NOMO-1 (cell line): ENCODE measurements around the gene STRN4.

ENCODE experiments used
- DNase-seq, 2 experiments: peaks; one replicate each; lab custom pipeline; 2025; ENCODE audit not compliant: unreplicated experiment in 2 of 2; lab: John Stamatoyannopoulos, UW

STRN4 gene

DNA sequence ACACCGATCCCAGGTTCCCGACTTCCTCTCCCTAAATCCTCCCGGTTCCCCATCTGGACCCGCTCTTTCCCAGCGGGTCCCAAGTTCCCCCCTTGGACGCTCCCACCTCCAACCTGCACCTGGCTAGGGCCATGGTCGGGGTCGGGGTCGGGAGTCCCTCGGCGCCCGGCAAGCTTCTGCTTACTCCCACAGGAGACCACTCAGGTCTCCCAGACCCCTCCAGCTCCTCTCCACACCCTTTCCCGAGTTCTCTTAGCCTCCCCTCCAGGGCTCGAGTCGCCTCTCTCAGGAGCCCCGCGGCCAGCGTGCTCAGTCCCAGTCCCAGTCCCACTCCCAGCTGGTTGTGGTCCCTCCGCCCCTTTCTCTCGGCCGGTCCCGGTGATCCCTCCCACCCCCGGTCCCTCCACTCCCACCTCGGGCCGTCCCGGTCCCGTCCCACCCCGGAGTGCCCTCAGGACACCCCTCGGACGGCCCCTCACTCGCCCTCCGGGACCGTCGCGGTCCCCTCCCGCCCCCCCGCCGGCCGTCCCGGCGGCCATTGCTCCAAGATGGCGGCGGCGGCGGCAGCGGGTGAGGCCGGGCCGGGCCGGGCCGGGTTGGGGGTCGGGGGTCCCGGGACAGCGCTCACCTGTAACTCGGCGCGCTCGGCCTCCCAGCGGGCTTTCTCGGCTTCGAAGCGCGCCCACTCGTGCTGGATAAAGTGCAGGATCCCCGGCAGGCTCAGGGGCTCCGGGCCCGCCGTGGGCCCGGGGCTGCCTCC, 549 bp downstream of the STRN4 start, which contains the start of gene FKRP:
Gene FKRP (plus strand): TSS at position 537 of the 760 bp plus-strand sequence. CDS start 9,394 bp downstream, outside the sequence.
- DNase-seq, result no peak

DNA sequence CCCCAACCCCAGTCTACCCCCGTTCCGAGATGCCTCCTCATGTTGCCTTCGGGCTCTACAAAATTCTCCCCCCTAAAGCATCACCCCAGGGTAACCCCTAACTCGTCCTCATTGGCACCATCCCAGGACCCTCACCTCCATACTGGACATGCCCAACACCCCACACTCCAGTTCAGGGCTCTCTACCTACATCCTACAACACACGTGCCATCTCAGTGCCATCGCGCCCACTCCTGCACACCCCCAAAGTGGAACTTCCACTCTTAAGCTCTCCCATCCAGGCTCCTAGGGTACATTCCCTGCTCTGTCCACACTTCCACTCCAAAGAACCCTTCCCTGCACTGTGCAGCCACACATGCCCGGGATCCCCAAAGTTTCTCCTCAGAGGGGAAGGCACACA, 1.2 kb downstream of the STRN4 start:
- DNase-seq, result no peak

- DNase-seq, result no peak
Measured at GRCh38 chr19:46744005-46744691, 2.1 kb downstream of the STRN4 start.

- no peak for DNase-seq
Measured at GRCh38 chr19:46742926-46743480, 3.2 kb downstream of the STRN4 start.

GRCh38 chr19:46741447-46741846, 4.8 kb downstream of the STRN4 start:
- no peak for DNase-seq

- no peak for DNase-seq
Measured at GRCh38 chr19:46739290-46739771, 6.9 kb downstream of the STRN4 start.

DNA sequence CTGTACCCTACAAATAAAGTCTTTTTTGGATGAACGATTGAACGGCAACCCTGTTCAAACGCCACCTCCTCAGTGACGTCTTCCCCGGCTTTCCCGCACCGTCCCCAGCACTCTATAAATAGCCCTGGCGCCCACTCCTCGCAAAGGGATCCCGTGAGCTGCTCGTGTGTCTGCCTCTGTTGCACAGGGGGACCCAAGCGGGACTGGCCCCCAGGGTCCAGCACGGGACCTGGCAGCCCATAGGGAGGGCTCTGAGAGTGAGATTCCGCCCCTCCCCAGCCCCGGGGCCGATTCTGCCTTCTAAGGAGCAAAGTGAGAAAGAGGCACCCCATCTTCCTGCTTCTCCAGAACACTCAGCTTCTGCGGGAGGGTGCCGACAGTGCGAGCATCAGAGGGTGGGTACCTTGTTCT, 8.5 kb downstream of the STRN4 start:
- DNase-seq, result no peak

- DNase-seq, result no peak
Measured at GRCh38 chr19:46737298-46737654, 9.0 kb downstream of the STRN4 start.

- no peak for DNase-seq
Measured at GRCh38 chr19:46736531-46737297, 9.5 kb downstream of the STRN4 start.

- DNase-seq, result peak; percentile 81 to 85
Measured at GRCh38 chr19:46733690-46734292, 12.5 kb downstream of the STRN4 start.

- peak; percentile 80 to 85 for DNase-seq
Measured at GRCh38 chr19:46732966-46733689, 13.1 kb downstream of the STRN4 start.

DNA sequence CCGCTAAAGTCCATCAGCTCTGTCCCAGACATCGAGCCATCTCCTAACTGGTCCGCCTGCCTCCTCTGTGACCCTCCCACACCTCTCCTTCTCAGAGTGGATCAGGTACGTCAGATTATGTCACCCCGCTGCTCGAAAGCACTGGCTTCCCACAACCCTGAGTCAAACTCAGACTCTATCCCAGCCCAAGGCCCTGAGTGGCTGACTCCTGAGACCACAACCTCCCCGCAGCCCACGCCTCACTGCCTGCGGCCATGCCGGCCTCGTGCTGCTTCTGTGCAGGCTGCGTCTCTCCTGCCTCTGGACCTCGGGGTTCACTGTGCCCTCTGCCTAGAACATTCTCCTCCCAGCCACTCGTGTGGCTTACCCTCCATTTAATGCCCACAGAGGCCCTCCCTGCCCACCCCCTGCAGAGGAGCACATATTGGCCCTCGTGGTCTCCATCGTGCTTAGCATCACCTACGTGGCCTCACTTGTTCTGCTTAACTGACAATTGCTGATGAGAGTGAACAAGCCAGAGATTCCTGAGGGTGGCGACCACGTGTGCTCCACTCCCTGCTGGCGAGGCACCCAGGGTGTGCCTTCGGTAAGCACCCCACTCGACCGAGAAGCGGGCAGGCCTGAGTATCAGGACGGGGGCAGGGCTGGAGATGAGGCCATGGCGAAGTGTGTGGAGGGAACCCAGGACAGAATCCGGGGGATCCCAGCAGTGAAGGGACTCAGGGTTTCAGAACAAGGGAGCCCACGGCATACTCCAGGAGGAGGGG, 13.9 kb downstream of the STRN4 start:
- DNase-seq, result no peak

DNA sequence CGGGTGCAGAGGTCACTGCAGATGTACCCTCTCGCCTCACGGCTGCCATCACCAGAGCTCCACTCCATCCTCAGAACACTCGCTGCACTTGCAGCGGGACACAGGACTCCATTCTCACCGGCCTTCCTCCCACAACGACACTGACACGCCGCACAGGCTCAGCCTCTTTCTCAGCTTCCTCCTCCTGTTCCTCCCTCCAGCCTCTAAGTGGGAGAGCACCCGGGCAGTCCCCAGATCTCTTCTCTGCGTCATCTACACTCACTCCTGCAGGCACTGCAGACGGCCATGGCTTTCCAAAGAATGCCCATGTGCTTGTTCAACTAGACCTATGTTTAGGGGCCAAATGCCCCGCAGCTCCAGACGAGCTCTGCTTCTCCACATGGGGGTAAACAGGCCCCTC, 14.7 kb downstream of the STRN4 start:
- DNase-seq, result peak; percentile 20 to 26

- DNase-seq, result peak; percentile 88 to 89
Measured at GRCh38 chr19:46731007-46731501, 15.2 kb downstream of the STRN4 start.

- DNase-seq, result no peak
Measured at GRCh38 chr19:46730595-46730994, 15.7 kb downstream of the STRN4 start.

DNA sequence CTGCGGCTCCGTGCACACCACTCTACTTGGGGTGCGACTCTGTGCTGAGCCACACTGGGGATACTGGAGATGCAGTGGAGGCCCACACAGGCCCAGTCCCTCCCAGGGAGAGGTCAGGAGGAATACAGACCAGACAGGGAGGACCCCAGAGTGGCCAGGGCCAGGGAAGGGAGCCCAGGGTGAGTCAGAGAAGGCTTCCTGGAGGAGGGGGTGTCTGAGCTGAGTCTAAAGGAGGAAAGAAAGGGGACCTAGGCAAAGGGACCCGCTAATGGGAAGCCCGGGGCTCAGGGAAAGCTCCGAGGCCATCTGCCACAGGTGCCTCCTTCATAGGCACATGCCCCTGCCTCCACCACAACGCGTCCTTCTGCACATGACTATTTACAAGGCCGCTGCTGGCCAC, 16.1 kb downstream of the STRN4 start:
- DNase-seq, result no peak

GRCh38 chr19:46729696-46730095, 16.6 kb downstream of the STRN4 start:
- no peak for DNase-seq

- peak; percentile 45 to 58 for DNase-seq
Measured at GRCh38 chr19:46728693-46729339, 17.4 kb downstream of the STRN4 start.

DNA sequence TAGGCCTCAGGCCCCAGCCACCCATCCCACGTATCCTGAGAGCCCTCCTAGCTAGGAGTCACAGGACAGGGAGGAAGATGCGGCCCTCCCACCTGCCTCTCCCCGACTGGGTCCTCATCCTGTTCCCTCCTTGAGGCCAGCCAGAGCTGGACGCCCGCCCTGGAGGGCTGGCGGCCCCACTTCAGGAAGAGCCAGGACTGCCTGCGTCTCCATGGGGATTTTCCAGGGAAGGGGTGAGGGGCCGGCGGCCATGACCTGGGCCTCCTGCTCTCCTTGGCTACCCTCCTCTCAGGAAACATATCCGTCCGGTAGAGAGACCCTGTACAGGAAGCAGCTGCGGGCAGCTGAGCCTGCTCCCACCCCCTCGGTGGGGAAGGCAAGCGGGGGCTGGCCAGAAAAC, 18.0 kb downstream of the STRN4 start:
- no peak for DNase-seq
